Measurements from ENCODE around the gene TSSK3. TPM values are rescaled to one million over a fixed set of nuclear protein-coding genes. Genes with fewer than 3 reads are reported as not detected.

The TSSK3 gene, protein sequence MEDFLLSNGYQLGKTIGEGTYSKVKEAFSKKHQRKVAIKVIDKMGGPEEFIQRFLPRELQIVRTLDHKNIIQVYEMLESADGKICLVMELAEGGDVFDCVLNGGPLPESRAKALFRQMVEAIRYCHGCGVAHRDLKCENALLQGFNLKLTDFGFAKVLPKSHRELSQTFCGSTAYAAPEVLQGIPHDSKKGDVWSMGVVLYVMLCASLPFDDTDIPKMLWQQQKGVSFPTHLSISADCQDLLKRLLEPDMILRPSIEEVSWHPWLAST
- 1 to 10 TPM in 2 of 4 donors, not detected in 2; 1.3 to 1.4 TPM for total RNA-seq

GRCh38 chr1:32362474-32363313 lies at the start of gene TSSK3, which contains the start of gene FAM229A:
Gene TSSK3, plus strand, starts transcription at chr1:32362539. Its CDS starts 163 bp downstream, at chr1:32362702.
Gene FAM229A, minus strand, starts transcription at chr1:32362485. Its CDS starts 394 bp downstream, at chr1:32362091.
- peaks cover 14 to 17% (median 15%) of the 10 kb centered on the region in 4 donors for H3K4me1 ChIP-seq
- H3K9me3 ChIP-seq = no peaks in the 10 kb centered on the region
- intact Hi-C loops (cut with DNase I; ENCODE audit: low total_unique reads) (no loop called here), in situ Hi-C loops (cut with MboI; ENCODE audit: low pct_ligation_motif_present in 1 of 4, low pct_unique_long_range_greater_than_20kb in 1 of 4, low sequenced_read_pairs in 3 of 4) (no loop called here)
- H3K27me3 ChIP-seq = no peaks in the 10 kb centered on the region
- 75 to 83% methylated on average over 13 to 17 of the region's 17 CpGs for WGBS, 2 donors (ENCODE audit: low coverage in 1 of 2)
- H3K4me3 ChIP-seq = peak within 1 kb of the TSS; percentile 21 to 54 (median 40)
- DNase-seq = no peak
- H3K36me3 ChIP-seq = peaks cover 0 to 29% (median 6%) of the 10 kb centered on the region in 4 donors
- TF ChIP-seq, protein P1, sequence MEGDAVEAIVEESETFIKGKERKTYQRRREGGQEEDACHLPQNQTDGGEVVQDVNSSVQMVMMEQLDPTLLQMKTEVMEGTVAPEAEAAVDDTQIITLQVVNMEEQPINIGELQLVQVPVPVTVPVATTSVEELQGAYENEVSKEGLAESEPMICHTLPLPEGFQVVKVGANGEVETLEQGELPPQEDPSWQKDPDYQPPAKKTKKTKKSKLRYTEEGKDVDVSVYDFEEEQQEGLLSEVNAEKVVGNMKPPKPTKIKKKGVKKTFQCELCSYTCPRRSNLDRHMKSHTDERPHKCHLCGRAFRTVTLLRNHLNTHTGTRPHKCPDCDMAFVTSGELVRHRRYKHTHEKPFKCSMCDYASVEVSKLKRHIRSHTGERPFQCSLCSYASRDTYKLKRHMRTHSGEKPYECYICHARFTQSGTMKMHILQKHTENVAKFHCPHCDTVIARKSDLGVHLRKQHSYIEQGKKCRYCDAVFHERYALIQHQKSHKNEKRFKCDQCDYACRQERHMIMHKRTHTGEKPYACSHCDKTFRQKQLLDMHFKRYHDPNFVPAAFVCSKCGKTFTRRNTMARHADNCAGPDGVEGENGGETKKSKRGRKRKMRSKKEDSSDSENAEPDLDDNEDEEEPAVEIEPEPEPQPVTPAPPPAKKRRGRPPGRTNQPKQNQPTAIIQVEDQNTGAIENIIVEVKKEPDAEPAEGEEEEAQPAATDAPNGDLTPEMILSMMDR (IDR thresholded peaks at IDR 0.05) = no peak
- TF ChIP-seq EP300 (IDR thresholded peaks at IDR 0.05; ENCODE audit: low read depth) = no peak
- H3K27ac ChIP-seq = peak within 1 kb of the TSS in 2 of 4 donors; percentile 20 to 57

DNA sequence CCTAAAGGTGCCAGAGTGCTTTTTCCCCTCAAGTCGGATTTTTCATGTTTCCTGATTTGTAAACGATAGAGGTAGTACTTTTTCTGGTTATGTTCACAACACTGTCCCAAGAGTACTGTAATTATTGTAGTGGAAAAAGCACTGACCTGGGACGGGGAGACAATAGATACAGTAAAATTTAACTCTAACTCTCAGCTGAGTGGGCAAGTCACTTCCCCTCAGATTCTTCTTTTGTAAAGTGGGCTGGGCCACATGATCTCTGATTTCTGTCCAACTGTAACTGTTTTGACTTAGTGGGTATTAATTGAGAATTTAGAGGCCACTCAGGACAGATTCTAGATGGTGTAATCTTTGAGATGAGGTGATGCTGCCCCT lies 45.4 kb upstream of the TSSK3 start:
- Histone ChIP-seq H3K4me3 (no peak overlapping the region), H3K27ac (peak overlapping the region; percentile 65 to 84 (median 80)), H3K4me1 (peaks cover 7 to 52% (median 21%) of the 10 kb centered on the region in 4 donors), H3K36me3 (peaks cover 0 to 23% (median 6%) of the 10 kb centered on the region in 4 donors), H3K9me3 (no peaks in the 10 kb centered on the region), H3K27me3 (no peaks in the 10 kb centered on the region)
- 52 to 64% methylated on average over 3 of the region's 3 CpGs for WGBS, 2 donors (ENCODE audit: low coverage in 1 of 2)
- no peak for DNase-seq
- in situ Hi-C loops (cut with MboI; ENCODE audit: low pct_ligation_motif_present in 1 of 4, low pct_unique_long_range_greater_than_20kb in 1 of 4, low sequenced_read_pairs in 3 of 4) (no loop called here), intact Hi-C loops (cut with DNase I; ENCODE audit: low total_unique reads) (no loop called here)
- TF ChIP-seq POLR2A (IDR thresholded peaks at IDR 0.05) (no peak), EP300 (IDR thresholded peaks at IDR 0.05; ENCODE audit: low read depth) (no peak), POLR2AphosphoS5 (IDR thresholded peaks at IDR 0.05) (no peak)
- TF ChIP-seq, protein P1 (IDR thresholded peaks at IDR 0.05) = no peak

GRCh38 chr1:32318127-32318869 lies 44.0 kb upstream of the TSSK3 start:
- H3K36me3 ChIP-seq = peaks cover 0 to 23% (median 6%) of the 10 kb centered on the region in 4 donors
- H3K4me3 ChIP-seq = no peak overlapping the region
- H3K27me3 ChIP-seq = no peaks in the 10 kb centered on the region
- in situ Hi-C loops (cut with MboI; ENCODE audit: low pct_ligation_motif_present in 1 of 4, low pct_unique_long_range_greater_than_20kb in 1 of 4, low sequenced_read_pairs in 3 of 4) (no loop called here), intact Hi-C loops (cut with DNase I; ENCODE audit: low total_unique reads) (no loop called here)
- DNase-seq = no peak
- TF ChIP-seq POLR2AphosphoS5 (IDR thresholded peaks at IDR 0.05) = no peak
- TF ChIP-seq, protein P1 (IDR thresholded peaks at IDR 0.05) = no peak
- no peaks in the 10 kb centered on the region for H3K9me3 ChIP-seq
- H3K4me1 ChIP-seq = peaks cover 11 to 64% (median 34%) of the 10 kb centered on the region in 4 donors
- 94 to 95% methylated on average over 7 to 10 of the region's 10 CpGs for WGBS, 2 donors (ENCODE audit: low coverage in 1 of 2)
- H3K27ac ChIP-seq = peak overlapping the region in 1 of 4 donors; percentile 88

Measured in transverse colon (tissue), 4 donors.